K562 (cell line): Measurements from ENCODE around the gene MRTFB. TPM values are rescaled to one million over a fixed set of nuclear protein-coding genes. Genes with fewer than 3 reads are reported as not detected.

Experiments
- CSDE1 ChIP-seq, 2 experiments: fragments of 450-650 bp; IDR thresholded peaks; 2 replicates each; pipeline ENCODE4 v1.6.1; 2016; ENCODE audit warnings: mild to moderate bottlenecking in 1 of 2
- E2F4 ChIP-seq: sonication (generic); formaldehyde crosslinking; IDR thresholded peaks from 2 replicates; pipeline ENCODE4 v1.8.0; 2022; ENCODE audit warnings: mild to moderate bottlenecking, low read depth, missing genetic modification reagents
- FOXK1 ChIP-seq: sonication (generic); formaldehyde crosslinking; IDR thresholded peaks from 2 replicates; pipeline ENCODE4 v1.8.0; 2022; ENCODE audit warnings: missing genetic modification reagents, mild to moderate bottlenecking, borderline replicate concordance
- MGA ChIP-seq: fragments of 450-650 bp; IDR thresholded peaks from 2 replicates; pipeline ENCODE4 v1.6.1; 2016; ENCODE audit warnings: mild to moderate bottlenecking, moderate library complexity
- SRSF7 ChIP-seq: fragments of 200-400 bp; formaldehyde crosslinking; optimal IDR thresholded peaks from 2 replicates; pipeline ENCODE3; 2017; ENCODE audit warnings: mild to moderate bottlenecking, low read depth, low read length
- ZNF398 ChIP-seq: fragments of 250-450 bp; sonication (Bioruptor Pico); IDR thresholded peaks from 2 replicates; pipeline ENCODE4 v1.8.0; 2021; ENCODE audit warnings: moderate library complexity, mild to moderate bottlenecking, inconsistent platforms
- ZNF551 ChIP-seq: fragments of 250-450 bp; sonication (Bioruptor Pico); IDR thresholded peaks from 2 replicates; pipeline ENCODE4 v1.5.0; 2021; ENCODE audit warnings: mild to moderate bottlenecking, moderate library complexity
- polyA plus RNA-seq, 8 experiments: library from polyadenylated mRNA; depleted of rRNA in 4 of 8; stranded (reverse) in 5 of 8; unstranded in 3 of 8; fragments of >200 nt; fragmentation: Nextera tagmentation in 2 of 8; fragmentation: Illumina TruSeq in 1 of 8; extraction: Ambion mirVana in 2 of 8; extraction: Trizol in 1 of 8; gene quantifications; 2 replicates each; pipeline versions ENCODE4 v1.2.1 to v1.2.3, GENCODE V29; 2011 to 2014; ENCODE audit warnings: inconsistent platforms in 1 of 8, missing spikeins in 1 of 8
- total RNA-seq, 7 experiments: library from RNA; depleted of rRNA in 6 of 7; stranded (reverse); fragments of >200 nt in 6 of 7; fragmentation: Illumina TruSeq in 2 of 7; extraction: Trizol in 2 of 7; gene quantifications; 2 replicates each; pipeline versions ENCODE4 v1.2.1 to v1.2.3, GENCODE V29; 2011 to 2021; ENCODE audit warnings: low replicate concordance in 1 of 7

Gene MRTFB
- total and polyA plus RNA-seq, 9 of the 15 experiments (the other 6 are each of a cell fraction or from before 2014, with no cell fraction given) = 2.2 to 12.7 (median 7.0) TPM

GRCh38 chr16:14062261-14062660 is 8.9 kb upstream of the MRTFB start (continued):
- TF ChIP-seq MGA = no peak
- no peak for TF ChIP-seq FOXK1
- TF ChIP-seq E2F4 (CRISPR knock-in tag) = no peak
- no peak for TF ChIP-seq ZNF398 (CRISPR knock-in tag)
- TF ChIP-seq ZNF551 (CRISPR knock-in tag) = no peak
- no peak for TF ChIP-seq CSDE1 (IDR thresholded peaks at IDR 0.05)
- no peak for TF ChIP-seq SRSF7
